Parathyroid adenoma (tissue), 2 donors: Measurements from ENCODE around the gene HSF2BP.

Source experiments
- H2AFZ ChIP-seq: fragments of 300-600 bp; sonication (generic); one replicate; pipeline ENCODE4 v1.7.0; 2017; ENCODE audit warnings: antibody characterized with exemption, mild to moderate bottlenecking
- H3K27ac ChIP-seq: fragments of 300-600 bp; sonication (generic); one replicate; pipeline ENCODE4 v1.7.0; 2017
- H3K27me3 ChIP-seq: fragments of 300-600 bp; sonication (generic); one replicate; pipeline ENCODE4 v1.7.0; 2017; ENCODE audit warnings: low read length; ENCODE audit not compliant: control insufficient read depth, insufficient read depth
- H3K36me3 ChIP-seq: fragments of 300-600 bp; sonication (generic); one replicate; pipeline ENCODE4 v1.7.0; 2017; ENCODE audit warnings: low read length; ENCODE audit not compliant: control insufficient read depth, insufficient read depth
- H3K4me1 ChIP-seq: fragments of 300-600 bp; sonication (generic); one replicate; pipeline ENCODE4 v1.7.0; 2017; ENCODE audit warnings: control low read depth
- H3K4me2 ChIP-seq: fragments of 300-600 bp; sonication (generic); one replicate; pipeline ENCODE4 v1.7.0; 2017; ENCODE audit warnings: low read length
- H3K4me3 ChIP-seq: fragments of 300-600 bp; sonication (generic); one replicate; pipeline ENCODE4 v1.7.0; 2017; ENCODE audit warnings: low read depth, low read length
- H3K79me2 ChIP-seq: fragments of 300-600 bp; sonication (generic); one replicate; pipeline ENCODE4 v1.7.0; 2017; ENCODE audit warnings: control low read depth
- H3K9ac ChIP-seq: fragments of 300-600 bp; sonication (generic); one replicate; pipeline ENCODE4 v1.7.0; 2017; ENCODE audit warnings: mild to moderate bottlenecking
- H3K9me3 ChIP-seq: fragments of 300-600 bp; sonication (generic); one replicate; pipeline ENCODE4 v1.7.0; 2017; ENCODE audit warnings: low read length; ENCODE audit not compliant: control insufficient read depth
- TF ChIP-seq, protein P1 (sequence below): fragments of 300-600 bp; sonication (generic); IDR thresholded peaks from one replicate; pipeline ENCODE4 v1.7.0; 2017; ENCODE audit warnings: antibody characterized with exemption, mild to moderate bottlenecking
- donor health status: primary hyperparathyroidism.

The HSF2BP gene

DNA sequence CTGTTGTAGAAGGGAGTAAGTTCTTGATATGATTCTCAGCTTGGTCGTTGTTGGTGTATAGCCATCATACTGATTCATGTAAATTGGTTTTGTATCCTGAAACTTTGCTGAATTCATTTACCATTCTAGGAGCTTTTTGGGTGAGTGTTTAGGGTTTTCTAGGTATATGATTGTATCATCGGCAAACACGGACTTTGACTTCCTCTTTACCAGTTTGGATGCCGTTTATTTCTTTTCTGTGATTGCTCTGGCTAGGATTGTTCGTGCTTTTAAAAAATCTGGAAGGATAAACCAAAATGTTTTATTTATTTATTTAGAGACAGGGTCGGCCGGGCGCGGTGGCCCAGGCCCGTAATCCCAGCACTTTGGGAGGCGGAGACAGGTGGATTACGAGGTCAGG lies 20.7 kb upstream of the HSF2BP start:
- Histone ChIP-seq H3K4me2 (no peak overlapping the region), H3K9me3 (no peaks in the 10 kb centered on the region), H3K79me2 (no peaks in the 10 kb centered on the region), H3K9ac (no peak overlapping the region), H2AFZ (no peak overlapping the region), H3K27ac (no peak overlapping the region), H3K4me3 (no peak overlapping the region), H3K4me1 (no peaks in the 10 kb centered on the region), H3K27me3 (no peaks in the 10 kb centered on the region), H3K36me3 (no peaks in the 10 kb centered on the region)
- TF ChIP-seq, protein P1, sequence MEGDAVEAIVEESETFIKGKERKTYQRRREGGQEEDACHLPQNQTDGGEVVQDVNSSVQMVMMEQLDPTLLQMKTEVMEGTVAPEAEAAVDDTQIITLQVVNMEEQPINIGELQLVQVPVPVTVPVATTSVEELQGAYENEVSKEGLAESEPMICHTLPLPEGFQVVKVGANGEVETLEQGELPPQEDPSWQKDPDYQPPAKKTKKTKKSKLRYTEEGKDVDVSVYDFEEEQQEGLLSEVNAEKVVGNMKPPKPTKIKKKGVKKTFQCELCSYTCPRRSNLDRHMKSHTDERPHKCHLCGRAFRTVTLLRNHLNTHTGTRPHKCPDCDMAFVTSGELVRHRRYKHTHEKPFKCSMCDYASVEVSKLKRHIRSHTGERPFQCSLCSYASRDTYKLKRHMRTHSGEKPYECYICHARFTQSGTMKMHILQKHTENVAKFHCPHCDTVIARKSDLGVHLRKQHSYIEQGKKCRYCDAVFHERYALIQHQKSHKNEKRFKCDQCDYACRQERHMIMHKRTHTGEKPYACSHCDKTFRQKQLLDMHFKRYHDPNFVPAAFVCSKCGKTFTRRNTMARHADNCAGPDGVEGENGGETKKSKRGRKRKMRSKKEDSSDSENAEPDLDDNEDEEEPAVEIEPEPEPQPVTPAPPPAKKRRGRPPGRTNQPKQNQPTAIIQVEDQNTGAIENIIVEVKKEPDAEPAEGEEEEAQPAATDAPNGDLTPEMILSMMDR, result no peak

DNA sequence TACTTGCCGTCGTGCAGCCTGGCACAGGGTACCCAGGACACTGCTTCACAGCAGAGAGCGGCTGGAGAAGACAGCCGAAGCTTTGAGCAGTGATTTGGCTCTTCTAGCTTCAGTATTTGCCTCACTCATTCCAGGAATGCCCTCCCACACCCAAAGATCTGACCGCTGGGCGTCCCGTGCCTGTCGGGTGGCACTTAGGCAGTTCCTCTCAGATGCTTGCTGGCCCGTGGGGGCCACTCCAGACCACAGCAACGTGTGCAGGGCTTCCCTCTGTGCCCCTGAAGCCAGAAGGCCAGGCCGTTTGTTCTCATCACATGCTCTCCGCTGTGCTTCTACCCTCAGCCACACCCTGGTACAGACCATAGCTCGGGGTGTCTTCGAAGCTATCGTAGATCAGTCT lies 17.1 kb upstream of the HSF2BP start:
- TF ChIP-seq, protein P1, result no peak
- H3K36me3 ChIP-seq, result no peaks in the 10 kb centered on the region

DNA sequence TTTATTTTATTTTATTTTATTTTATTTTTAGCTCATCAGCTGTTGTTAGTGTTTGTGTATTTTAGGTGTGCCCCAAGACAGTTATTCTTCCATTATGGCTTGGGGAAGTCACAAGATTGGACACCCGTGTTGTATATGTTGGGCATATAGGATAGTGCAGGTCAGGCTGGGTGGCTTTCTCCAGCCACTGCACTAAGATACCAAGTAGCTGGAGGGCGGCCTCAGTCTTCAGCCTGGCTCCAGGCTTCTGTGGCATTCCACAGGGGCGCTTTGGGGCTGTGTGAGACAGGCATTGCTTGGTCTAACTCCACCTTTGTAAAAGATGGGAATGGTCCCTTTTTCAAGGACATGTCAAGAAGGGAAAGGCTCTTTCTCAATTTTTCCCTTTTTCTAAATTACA lies 16.6 kb upstream of the HSF2BP start:
- Histone ChIP-seq H3K4me1 (no peaks in the 10 kb centered on the region), H3K36me3 (no peaks in the 10 kb centered on the region), H2AFZ (no peak overlapping the region), H3K9me3 (no peaks in the 10 kb centered on the region), H3K4me3 (no peak overlapping the region), H3K27me3 (no peaks in the 10 kb centered on the region), H3K4me2 (no peak overlapping the region), H3K27ac (no peak overlapping the region), H3K9ac (no peak overlapping the region), H3K79me2 (no peaks in the 10 kb centered on the region)
- TF ChIP-seq, protein P1, result no peak

More for the DNA sequence above, 17.1 kb upstream of the HSF2BP start:
- Histone ChIP-seq H3K4me2 (no peak overlapping the region), H3K79me2 (no peaks in the 10 kb centered on the region), H2AFZ (no peak overlapping the region), H3K27ac (no peak overlapping the region), H3K27me3 (no peaks in the 10 kb centered on the region), H3K4me1 (no peaks in the 10 kb centered on the region), H3K9ac (no peak overlapping the region), H3K4me3 (no peak overlapping the region), H3K9me3 (no peaks in the 10 kb centered on the region)

DNA sequence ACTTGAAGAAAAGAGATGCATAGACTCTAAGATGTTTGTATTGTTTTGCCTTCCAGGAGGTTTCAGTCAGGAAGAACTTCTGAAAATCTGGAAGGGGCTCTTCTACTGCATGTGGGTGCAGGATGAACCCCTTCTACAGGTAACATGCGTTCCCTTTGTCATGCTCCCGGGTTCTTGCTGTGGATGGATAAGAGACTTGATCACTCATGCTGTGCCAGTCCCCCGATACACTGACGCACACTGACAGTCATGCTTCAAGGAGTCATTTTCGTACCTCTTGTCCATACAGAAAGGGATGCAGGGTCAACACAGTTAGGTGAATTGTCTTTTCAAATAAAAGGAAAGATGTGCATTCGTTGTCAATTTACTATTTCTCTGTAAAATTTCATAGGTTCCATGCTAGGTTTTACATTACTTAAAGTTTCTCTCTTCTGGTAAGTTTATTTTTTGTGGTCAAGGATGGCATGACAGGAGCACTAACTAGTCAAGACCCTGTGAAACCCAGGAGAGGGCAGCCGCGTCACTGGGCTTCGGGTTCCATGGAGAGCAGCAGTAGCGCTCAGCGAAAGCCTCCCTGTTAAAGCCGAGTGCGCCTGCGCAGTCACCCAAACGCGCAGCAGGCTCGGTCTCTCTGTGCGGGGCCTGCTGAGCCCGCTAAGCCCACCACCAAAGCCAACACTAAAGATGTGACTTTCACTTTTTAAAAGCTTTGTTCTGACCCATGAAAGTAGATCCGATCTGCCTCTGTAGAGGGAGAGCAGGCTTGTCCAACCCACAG lies 10.7 kb upstream of the HSF2BP start:
- Histone ChIP-seq H3K4me2 (no peak overlapping the region), H3K4me3 (no peak overlapping the region), H3K4me1 (no peaks in the 10 kb centered on the region), H3K9me3 (no peaks in the 10 kb centered on the region), H3K36me3 (no peaks in the 10 kb centered on the region), H3K79me2 (peaks cover 2% of the 10 kb centered on the region), H3K9ac (no peak overlapping the region), H3K27ac (no peak overlapping the region), H2AFZ (no peak overlapping the region), H3K27me3 (no peaks in the 10 kb centered on the region)
- TF ChIP-seq, protein P1, result no peak
